ENCODE data around the gene APH1B. TPM values are rescaled to one million over a fixed set of nuclear protein-coding genes. Genes with fewer than 3 reads are reported as not detected.

The APH1B gene
- total RNA-seq, 1 experiment from 2014 or later: 15.0 TPM

- DNase-seq (ENCODE audit: low spot score): no peak
These were observed 75.9 kb downstream of the APH1B start for GRCh38 chr15:63353261-63353660.

- DNase-seq (ENCODE audit: low spot score): no peak
These were observed 76.5 kb downstream of the APH1B start for GRCh38 chr15:63353887-63354286.

GRCh38 chr15:63354821-63355650 lies 77.6 kb downstream of the APH1B start:
- no peak for DNase-seq (ENCODE audit: low spot score)

GRCh38 chr15:63357061-63357460 lies 79.7 kb downstream of the APH1B start:
- DNase-seq (ENCODE audit: low spot score): no peak

- DNase-seq (ENCODE audit: low spot score): no peak
These were observed 80.3 kb downstream of the APH1B start for GRCh38 chr15:63357731-63358130.

- DNase-seq (ENCODE audit: low spot score): no peak
These were observed 81.0 kb downstream of the APH1B start for GRCh38 chr15:63358241-63359029.

Other genes starting within 250 kb of the APH1B start
- 666 and 678 TPM in 2 replicates for gene TPM1, start 234.9 kb upstream of the APH1B start, total RNA-seq (2014; rRNA removed; shearing (Covaris generic))
- gene LACTB, start 155.7 kb upstream of the APH1B start, total RNA-seq (2014; rRNA removed; shearing (Covaris generic)): 20.4 and 26.5 TPM in 2 replicates
- gene RPS27L, start 120.1 kb upstream of the APH1B start, total RNA-seq (2014; rRNA removed; shearing (Covaris generic)): 111 and 135 TPM in 2 replicates
- 18.2 and 20.5 TPM in 2 replicates for gene RAB8B, start 88.0 kb upstream of the APH1B start, total RNA-seq (2014; rRNA removed; shearing (Covaris generic))
- 0.45 and 1.3 TPM in 2 replicates for gene CA12, start 104.2 kb downstream of the APH1B start, total RNA-seq (2014; rRNA removed; shearing (Covaris generic))
- 24.3 and 27.7 TPM in 2 replicates for gene USP3, start 227.0 kb downstream of the APH1B start, total RNA-seq (2014; rRNA removed; shearing (Covaris generic))

Measured in A172 (cell line).